IPS-NIHi7 (cell line): ENCODE data around the gene VIL1.

Experiments used
- DNase-seq: peaks from one replicate; pipeline ENCODE4 v3.0.0; 2012; ENCODE audit warnings: mixed read lengths; ENCODE audit errors: extremely low spot score

VIL1 gene

GRCh38 chr2:218406209-218406948 is 12.5 kb upstream of the VIL1 start:
- DNase-seq, result peak; percentile 97

- no peak for DNase-seq
These were observed 11.8 kb upstream of the VIL1 start for GRCh38 chr2:218406949-218407618.

DNA sequence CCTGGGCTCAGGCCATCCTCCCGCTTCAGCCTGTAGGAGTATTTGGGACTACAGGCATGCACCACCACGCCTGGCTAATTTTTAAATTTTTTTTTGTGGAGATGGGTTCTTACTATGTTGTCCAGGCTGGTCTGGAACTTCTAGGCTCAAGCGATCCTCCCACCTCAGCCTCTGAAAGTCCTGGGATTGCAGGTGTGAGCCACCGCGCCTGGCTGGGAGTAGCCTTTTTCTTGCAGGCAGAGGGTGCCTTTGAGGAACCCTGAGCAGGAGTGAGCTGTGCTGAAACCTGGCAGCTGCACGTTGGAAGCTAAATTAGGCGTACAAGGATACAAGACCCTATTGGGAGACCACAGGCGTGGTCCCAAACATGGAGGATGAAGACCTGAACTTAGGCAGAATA is 11.2 kb upstream of the VIL1 start:
- no peak for DNase-seq

GRCh38 chr2:218418321-218418716 is 604 bp upstream of the VIL1 start:
- no peak for DNase-seq

DNA sequence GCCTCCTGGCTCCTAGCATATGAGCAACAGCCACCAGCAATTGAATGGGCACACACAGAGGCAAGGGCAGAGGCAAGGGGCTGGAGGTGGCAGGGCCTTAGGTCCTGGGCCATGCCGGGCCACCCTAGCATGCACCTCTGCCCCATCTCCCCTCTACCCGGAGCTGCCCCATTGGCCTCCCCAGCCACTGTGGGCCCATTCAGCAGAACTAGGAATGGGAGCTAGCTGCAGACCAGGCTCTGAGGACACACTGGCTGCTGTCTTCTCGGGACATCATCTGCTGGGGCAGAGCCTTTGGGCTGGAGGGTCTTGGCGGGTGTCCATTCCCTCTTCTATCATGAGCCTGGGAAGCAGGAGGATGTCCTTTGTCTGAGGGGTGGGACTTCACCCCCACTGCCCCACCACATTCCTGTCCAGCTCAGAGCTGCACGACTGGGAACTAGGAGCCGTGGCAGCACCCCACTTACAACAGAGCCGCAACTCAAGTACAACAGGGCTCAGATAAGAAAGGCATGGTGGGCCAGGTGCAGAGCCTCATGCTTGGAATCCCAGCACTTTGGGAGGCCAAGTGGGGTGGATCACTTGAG is 800 bp downstream of the VIL1 start:
- no peak for DNase-seq

GRCh38 chr2:218421027-218421426 is 2.1 kb downstream of the VIL1 start:
- no peak for DNase-seq

GRCh38 chr2:218422403-218423086 is 3.6 kb downstream of the VIL1 start:
- no peak for DNase-seq

GRCh38 chr2:218423584-218423983 is 4.7 kb downstream of the VIL1 start:
- DNase-seq, result no peak

GRCh38 chr2:218425531-218425930 is 6.6 kb downstream of the VIL1 start:
- no peak for DNase-seq

DNA sequence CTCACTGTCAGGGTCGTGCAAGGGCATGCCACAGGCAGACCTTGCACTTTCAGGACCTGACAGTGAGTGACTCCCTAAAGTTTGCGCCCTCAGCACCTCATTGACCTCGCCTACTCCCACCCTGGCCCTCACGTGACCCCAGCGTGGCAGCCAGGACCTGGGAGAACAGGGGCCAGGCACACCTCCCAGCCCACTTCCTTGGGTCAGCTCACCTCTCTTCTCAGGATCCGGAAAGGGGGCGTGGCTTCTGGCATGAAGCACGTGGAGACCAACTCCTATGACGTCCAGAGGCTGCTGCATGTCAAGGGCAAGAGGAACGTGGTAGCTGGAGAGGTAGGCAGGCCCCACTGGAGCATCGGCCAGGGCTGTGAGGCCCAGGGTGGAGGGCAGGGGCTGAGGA is 8.8 kb downstream of the VIL1 start:
- DNase-seq, result peak; percentile 40

DNA sequence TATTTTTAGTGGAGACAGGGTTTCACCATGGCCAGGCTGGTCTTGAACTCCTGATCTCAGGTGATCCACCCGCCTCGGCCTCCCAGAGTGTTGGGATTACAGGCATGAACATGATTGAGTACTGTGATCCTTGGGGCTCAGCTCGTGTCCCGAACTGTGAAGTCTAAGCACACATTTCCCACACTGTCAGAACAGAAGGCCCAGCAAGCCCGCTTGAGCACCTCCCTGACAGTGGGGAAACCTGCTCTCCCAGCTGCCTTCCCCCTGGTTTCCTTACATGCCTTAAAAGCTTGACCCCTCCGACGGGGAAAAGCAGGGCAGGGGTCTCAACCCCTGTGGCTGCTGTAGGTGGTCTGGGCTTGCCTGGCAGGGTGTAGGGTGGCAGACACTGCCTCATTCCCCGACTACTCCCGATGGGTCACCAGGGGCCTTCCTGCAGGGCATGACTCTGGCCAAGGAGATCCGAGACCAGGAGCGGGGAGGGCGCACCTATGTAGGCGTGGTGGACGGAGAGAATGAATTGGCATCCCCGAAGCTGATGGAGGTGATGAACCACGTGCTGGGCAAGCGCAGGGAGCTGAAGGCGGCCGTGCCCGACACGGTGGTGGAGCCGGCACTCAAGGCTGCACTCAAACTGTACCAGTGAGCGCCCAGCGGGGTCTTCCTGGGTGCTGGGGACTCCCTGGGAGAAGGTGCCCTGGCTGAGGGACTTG is 10.1 kb downstream of the VIL1 start:
- DNase-seq, result no peak

DNA sequence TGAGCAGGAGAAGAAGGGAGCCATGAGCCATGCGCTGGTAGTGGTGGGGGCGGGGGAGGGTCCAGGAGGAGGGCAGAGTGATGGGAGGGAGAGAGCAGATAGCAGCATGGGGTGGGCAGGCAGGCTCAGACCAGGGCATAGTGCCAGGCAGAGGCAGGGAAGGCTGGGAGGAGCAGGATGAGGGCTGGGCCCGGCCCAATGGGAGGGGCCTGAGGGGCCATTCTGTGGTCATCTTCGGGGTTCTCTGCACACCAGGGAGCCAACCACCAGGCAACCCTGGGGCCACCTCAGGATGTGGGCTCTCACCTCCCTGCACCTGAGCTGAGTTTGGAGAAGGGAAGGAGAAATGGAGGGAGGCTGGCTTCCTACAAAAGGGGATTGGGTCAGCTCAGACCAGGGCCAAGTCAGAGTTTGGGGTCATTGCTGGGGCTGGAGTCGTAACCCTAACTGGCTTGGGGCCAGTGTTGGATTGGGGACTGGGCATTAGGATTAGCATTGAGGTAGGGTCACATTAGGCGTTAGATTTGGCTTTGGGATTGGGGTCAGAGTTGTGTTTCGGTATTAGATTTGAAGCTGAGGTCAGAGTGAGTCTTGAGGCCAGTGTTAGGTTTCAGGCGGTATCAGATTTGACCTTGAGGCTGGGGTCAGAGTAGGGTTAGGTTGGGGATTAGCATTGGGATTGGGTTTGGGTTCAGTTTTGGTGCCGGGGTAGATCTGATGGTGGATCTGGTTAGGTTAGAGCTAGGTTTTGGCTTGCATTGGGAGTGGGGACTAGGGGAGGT is 11.2 kb downstream of the VIL1 start:
- no peak for DNase-seq

DNA sequence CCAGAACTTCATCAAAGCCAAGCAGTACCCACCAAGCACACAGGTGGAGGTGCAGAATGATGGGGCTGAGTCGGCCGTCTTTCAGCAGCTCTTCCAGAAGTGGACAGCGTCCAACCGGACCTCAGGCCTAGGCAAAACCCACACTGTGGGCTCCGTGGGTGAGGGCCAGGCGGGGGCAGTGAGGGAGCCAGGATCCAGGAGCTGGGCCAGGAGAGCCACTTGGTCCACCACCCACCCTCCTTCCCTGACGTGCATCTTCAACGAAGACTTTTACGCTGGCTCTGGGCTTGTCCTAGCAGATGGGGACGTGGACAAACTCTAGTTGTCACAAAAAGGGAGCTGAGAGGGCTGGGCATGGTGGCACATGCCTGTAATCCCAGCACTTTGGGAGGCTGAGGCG is 11.8 kb downstream of the VIL1 start:
- no peak for DNase-seq

DNA sequence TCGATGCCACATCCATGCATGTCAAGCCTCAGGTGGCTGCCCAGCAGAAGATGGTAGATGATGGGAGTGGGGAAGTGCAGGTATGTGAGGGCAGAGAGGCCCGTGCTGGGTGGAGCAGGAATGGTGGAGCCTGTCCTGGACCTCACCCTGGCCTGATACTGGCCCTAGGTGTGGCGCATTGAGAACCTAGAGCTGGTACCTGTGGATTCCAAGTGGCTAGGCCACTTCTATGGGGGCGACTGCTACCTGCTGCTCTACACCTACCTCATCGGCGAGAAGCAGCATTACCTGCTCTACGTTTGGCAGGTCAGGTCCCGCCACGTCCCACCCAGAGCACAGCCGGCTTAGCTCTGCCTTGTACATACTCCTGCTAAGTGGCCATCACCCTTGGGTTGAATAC is 13.0 kb downstream of the VIL1 start:
- no peak for DNase-seq

DNA sequence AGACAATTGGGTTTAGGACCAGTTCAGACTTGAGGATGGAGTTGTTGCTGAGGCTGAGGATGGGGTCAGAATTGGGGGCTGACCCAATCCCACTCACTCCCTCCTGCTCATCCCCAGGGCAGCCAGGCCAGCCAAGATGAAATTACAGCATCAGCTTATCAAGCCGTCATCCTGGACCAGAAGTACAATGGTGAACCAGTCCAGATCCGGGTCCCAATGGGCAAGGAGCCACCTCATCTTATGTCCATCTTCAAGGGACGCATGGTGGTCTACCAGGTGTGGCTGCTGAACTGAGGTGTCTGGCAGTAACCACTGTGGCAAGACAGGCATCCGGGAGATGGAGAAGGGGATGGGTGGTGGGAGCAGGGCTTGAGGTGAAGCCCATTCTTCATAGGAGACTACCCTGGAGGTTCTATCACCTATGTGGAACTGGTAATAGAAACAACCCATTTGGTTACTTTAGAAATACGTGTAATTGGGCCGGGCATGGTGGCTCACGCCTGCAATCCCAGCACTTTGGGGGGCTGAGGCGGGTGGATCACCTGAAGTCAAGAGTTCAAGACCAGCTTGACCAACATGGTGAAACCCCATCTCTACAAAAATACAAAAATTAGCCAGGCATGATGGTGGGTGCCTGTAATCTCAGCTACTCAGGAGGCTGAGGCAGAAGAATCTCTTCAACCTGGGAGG is 13.9 kb downstream of the VIL1 start:
- no peak for DNase-seq

DNA sequence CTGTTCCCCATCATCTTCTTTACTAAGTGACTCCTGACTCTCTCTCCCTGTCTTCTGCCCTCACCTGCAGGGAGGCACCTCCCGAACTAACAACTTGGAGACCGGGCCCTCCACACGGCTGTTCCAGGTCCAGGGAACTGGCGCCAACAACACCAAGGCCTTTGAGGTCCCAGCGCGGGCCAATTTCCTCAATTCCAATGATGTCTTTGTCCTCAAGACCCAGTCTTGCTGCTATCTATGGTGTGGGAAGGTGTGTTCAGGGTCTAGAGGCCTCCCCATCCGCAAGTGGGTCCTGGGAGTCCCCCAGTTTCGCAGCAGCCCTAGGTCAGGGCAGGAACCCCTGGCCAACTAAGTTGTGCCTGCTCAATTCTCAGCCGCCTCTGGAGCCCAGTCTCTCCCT is 15.5 kb downstream of the VIL1 start:
- DNase-seq, result peak; percentile 7

GRCh38 chr2:218435003-218435982 is 16.4 kb downstream of the VIL1 start:
- DNase-seq, result peak; percentile 7

- DNase-seq, result peak; percentile 6
These were observed 18.1 kb downstream of the VIL1 start for GRCh38 chr2:218436992-218437391.

DNA sequence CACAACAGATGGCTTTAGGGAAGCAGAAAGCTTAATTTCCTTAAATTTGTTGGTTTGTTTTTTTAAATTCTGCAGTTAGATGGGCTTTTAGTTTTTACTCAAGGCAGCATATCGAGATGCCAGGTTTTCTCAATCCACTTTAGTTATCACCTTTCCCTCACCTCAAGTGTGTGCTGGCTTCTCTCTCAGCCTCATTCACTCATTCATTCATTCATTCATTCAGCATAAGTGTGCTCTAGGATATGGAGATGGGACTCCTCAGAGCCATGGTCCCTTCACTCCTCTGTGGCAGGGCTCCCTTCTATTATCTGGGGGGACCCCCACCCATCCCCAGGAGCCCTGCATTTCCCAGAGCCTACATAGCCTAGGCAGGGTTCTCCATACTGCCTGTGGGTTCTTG is 19.0 kb downstream of the VIL1 start:
- no peak for DNase-seq
